GM18873 (cell line): ENCODE data around the gene KRT8.

Experiments used
- ATAC-seq: cut with Tn5 transposase; IDR thresholded peaks from one replicate; pipeline ENCODE4 v1.9.1; 2021; ENCODE audit warnings: mild to moderate bottlenecking, moderate library complexity, moderate number of reproducible peaks; ENCODE audit not compliant: unreplicated experiment, low FRiP score

KRT8 gene

GRCh38 chr12:52878507-52879393 is 26.1 kb downstream of the KRT8 start:
- no peak for ATAC-seq

GRCh38 chr12:52877242-52877641 is 27.6 kb downstream of the KRT8 start:
- no peak for ATAC-seq

GRCh38 chr12:52876372-52876771 is 28.5 kb downstream of the KRT8 start:
- no peak for ATAC-seq

- ATAC-seq: no peak
These were observed 30.1 kb downstream of the KRT8 start for GRCh38 chr12:52874573-52875435.

GRCh38 chr12:52873832-52874572 is 30.9 kb downstream of the KRT8 start:
- ATAC-seq: no peak

GRCh38 chr12:52873513-52873831 is 31.4 kb downstream of the KRT8 start:
- ATAC-seq: no peak

GRCh38 chr12:52872644-52873389 is 32.1 kb downstream of the KRT8 start:
- no peak for ATAC-seq

GRCh38 chr12:52871291-52872039 is 33.4 kb downstream of the KRT8 start:
- ATAC-seq: no peak

GRCh38 chr12:52870361-52871290 is 34.2 kb downstream of the KRT8 start:
- ATAC-seq: no peak

- no peak for ATAC-seq
These were observed 37.2 kb downstream of the KRT8 start for GRCh38 chr12:52867642-52868041.

- ATAC-seq: no peak
These were observed 37.7 kb downstream of the KRT8 start for GRCh38 chr12:52867152-52867551.

- ATAC-seq: no peak
These were observed 39.6 kb downstream of the KRT8 start for GRCh38 chr12:52865090-52865944.

GRCh38 chr12:52862023-52862422 is 42.9 kb downstream of the KRT8 start:
- ATAC-seq: no peak

GRCh38 chr12:52861511-52861910 is 43.4 kb downstream of the KRT8 start:
- ATAC-seq: no peak

- no peak for ATAC-seq
These were observed 44.6 kb downstream of the KRT8 start for GRCh38 chr12:52860102-52860823.

GRCh38 chr12:52857500-52857899 is 47.4 kb downstream of the KRT8 start:
- ATAC-seq: no peak

- ATAC-seq: no peak
These were observed 48.1 kb downstream of the KRT8 start for GRCh38 chr12:52856787-52857186.
